ENCODE measurements around the gene TCF12. TPM values are rescaled to one million over a fixed set of nuclear protein-coding genes. Genes with fewer than 3 reads are reported as not detected.

The TCF12 gene
- total RNA-seq, 1 donor from 2014 or later: 33.2 TPM

DNA sequence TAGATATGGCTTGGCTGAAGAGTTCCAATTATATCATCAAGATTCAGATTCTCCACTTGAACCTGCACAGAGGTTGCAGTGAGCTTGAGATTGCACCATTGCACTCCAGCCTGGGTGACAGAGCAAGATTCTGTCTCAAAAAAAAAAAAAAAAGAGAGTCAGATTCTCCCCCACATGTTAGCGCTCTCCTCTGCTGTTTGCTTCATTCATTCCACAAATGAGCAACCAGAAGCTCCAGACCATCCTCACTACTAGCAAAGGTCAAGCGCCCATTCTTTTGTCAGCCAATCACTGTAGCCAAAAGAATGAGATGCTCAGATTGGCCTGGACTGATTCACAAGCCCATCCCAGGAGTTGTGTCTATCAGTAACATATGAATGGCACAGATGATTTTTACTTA is 28.4 kb upstream of the TCF12 start:
- no peak overlapping the region for H3K4me3 ChIP-seq (ENCODE audit: low read depth, low read length)
- FAIRE-seq (no peak), DNase-seq (ENCODE audit: low read depth) (no peak)
- no peaks in the 10 kb centered on the region for H3K27me3 ChIP-seq (ENCODE audit: control insufficient read depth, insufficient read depth, low read length)
- TF ChIP-seq, protein P1, sequence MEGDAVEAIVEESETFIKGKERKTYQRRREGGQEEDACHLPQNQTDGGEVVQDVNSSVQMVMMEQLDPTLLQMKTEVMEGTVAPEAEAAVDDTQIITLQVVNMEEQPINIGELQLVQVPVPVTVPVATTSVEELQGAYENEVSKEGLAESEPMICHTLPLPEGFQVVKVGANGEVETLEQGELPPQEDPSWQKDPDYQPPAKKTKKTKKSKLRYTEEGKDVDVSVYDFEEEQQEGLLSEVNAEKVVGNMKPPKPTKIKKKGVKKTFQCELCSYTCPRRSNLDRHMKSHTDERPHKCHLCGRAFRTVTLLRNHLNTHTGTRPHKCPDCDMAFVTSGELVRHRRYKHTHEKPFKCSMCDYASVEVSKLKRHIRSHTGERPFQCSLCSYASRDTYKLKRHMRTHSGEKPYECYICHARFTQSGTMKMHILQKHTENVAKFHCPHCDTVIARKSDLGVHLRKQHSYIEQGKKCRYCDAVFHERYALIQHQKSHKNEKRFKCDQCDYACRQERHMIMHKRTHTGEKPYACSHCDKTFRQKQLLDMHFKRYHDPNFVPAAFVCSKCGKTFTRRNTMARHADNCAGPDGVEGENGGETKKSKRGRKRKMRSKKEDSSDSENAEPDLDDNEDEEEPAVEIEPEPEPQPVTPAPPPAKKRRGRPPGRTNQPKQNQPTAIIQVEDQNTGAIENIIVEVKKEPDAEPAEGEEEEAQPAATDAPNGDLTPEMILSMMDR (IDR thresholded peaks at IDR 0.05; ENCODE audit: insufficient read depth, low read length, severe bottlenecking): no peak
- H3K36me3 ChIP-seq (ENCODE audit: control insufficient read depth, insufficient read depth, low read length): no peaks in the 10 kb centered on the region

DNA sequence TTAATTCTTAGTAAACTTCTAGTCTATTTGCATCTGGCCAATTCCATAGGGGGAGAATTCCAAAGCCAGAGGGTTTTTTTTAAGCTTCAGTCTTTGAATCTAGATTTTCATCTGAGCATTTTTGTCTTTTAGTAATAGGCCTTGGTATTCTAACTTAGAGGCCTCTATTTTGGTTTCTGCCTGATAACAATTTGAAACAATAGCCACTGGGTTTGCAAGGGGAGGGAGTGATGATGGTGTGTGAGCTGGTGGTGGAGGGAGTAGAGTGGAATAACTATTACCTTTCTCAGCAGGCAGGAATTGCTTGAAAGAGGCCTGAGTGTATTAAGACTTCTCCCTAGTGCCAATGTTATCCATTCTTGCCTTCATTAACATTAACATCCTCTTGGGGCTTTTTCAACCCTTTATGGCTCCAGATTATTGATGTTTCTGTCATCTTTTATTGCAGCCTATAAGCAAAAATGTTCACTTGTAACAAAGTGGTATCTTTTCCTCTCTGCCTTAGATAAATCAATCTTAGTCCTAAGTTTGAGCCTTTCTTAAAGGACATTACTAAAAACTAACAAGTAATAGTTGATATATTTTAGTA is 26.5 kb upstream of the TCF12 start:
- H3K4me3 ChIP-seq (ENCODE audit: low read depth, low read length): no peak overlapping the region
- H3K36me3 ChIP-seq (ENCODE audit: control insufficient read depth, insufficient read depth, low read length): no peaks in the 10 kb centered on the region
- no peak for FAIRE-seq
- H3K27me3 ChIP-seq (ENCODE audit: control insufficient read depth, insufficient read depth, low read length): no peaks in the 10 kb centered on the region
- TF ChIP-seq, protein P1 (IDR thresholded peaks at IDR 0.05; ENCODE audit: insufficient read depth, low read length, severe bottlenecking): no peak
- no peak for DNase-seq (ENCODE audit: low read depth)

DNA sequence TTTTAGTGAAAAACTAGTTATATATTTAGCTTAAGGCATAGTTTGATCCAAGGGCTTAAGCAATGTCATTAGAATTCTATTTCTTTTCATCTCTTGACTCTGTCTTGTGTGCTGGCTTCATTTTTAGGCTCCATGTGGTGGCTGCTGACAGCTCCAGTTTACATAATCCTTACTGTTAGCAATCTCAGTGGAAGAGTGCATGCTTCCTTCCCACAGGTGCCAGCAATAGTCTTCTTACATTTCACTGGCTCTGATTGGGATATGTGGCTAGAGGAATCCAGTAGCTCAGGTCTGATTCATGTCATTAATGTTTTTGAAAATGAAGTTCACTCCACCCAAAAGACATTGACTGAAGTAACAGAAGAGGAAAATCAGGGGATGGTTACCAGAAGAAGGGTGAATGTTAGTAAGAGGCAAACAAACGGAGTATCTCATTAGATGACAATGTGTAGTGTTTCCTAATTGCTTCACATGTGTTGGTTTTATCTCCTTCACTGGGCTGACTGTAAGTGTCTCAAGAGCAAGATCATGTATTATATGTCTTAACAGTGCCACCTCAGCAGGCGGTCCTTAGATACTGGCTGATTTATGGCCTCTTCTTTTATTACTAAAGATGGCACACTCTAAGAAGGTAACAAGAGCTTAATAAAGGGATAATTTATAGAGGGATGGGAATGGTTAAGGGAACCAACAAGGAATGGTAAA is 25.6 kb upstream of the TCF12 start:
- Histone ChIP-seq H3K36me3 (ENCODE audit: control insufficient read depth, insufficient read depth, low read length) (no peaks in the 10 kb centered on the region), H3K4me3 (ENCODE audit: low read depth, low read length) (no peak overlapping the region), H3K27me3 (ENCODE audit: control insufficient read depth, insufficient read depth, low read length) (no peaks in the 10 kb centered on the region)
- FAIRE-seq (peak; percentile 47), DNase-seq (ENCODE audit: low read depth) (no peak)
- TF ChIP-seq, protein P1 (IDR thresholded peaks at IDR 0.05; ENCODE audit: insufficient read depth, low read length, severe bottlenecking): no peak

DNA sequence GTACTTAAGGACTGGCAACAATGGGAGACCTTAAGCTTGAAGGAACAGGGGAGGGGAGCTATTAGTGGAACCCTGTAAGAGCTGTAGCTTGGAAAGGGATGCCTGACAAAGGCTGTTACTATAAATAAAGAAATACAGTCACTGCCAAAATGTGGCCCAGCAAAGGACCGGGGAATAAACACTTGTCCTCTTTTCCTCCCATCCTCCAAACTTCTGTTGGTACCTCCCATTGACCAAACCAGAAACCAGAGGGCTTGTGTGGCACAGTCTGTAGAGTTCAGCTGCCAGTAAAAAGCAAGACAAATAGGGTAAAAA is 25.1 kb upstream of the TCF12 start:
- Histone ChIP-seq H3K4me3 (ENCODE audit: low read depth, low read length) (no peak overlapping the region), H3K27me3 (ENCODE audit: control insufficient read depth, insufficient read depth, low read length) (no peaks in the 10 kb centered on the region), H3K36me3 (ENCODE audit: control insufficient read depth, insufficient read depth, low read length) (no peaks in the 10 kb centered on the region)
- no peak for FAIRE-seq
- no peak for DNase-seq (ENCODE audit: low read depth)
- TF ChIP-seq, protein P1 (IDR thresholded peaks at IDR 0.05; ENCODE audit: insufficient read depth, low read length, severe bottlenecking): no peak

DNA sequence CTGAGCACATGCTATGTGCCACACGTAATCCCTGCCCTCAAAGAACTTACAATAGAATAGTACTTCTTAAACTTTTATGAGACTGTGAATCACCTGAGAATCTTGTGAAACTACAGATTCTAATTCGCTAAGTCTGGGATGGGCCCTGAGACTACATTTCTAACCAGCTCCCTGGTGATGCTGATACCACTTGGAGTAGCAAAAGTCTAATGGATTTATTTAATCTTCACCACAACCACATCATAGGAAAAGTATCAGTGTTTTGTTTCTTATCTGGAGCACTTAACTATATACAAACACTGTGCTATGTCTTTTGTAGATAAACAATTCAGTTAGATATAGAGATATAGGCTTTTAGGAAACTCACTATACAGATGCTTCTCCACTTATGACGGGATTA is 23.8 kb upstream of the TCF12 start:
- no peaks in the 10 kb centered on the region for H3K36me3 ChIP-seq (ENCODE audit: control insufficient read depth, insufficient read depth, low read length)
- FAIRE-seq (no peak), DNase-seq (ENCODE audit: low read depth) (no peak)
- TF ChIP-seq, protein P1 (IDR thresholded peaks at IDR 0.05; ENCODE audit: insufficient read depth, low read length, severe bottlenecking): no peak
- H3K27me3 ChIP-seq (ENCODE audit: control insufficient read depth, insufficient read depth, low read length): no peaks in the 10 kb centered on the region
- H3K4me3 ChIP-seq (ENCODE audit: low read depth, low read length): no peak overlapping the region

- no peaks in the 10 kb centered on the region for H3K27me3 ChIP-seq (ENCODE audit: control insufficient read depth, insufficient read depth, low read length)
- H3K4me3 ChIP-seq (ENCODE audit: low read depth, low read length): no peak overlapping the region
- TF ChIP-seq, protein P1 (IDR thresholded peaks at IDR 0.05; ENCODE audit: insufficient read depth, low read length, severe bottlenecking): no peak
- FAIRE-seq: no peak
- no peaks in the 10 kb centered on the region for H3K36me3 ChIP-seq (ENCODE audit: control insufficient read depth, insufficient read depth, low read length)
- no peak for DNase-seq (ENCODE audit: low read depth)
Observed at GRCh38 chr15:56901931-56902330, 16.5 kb upstream of the TCF12 start.

Measured in bronchial epithelial cell (primary cell).